Measurements from ENCODE around the gene ARAP1.

The ARAP1 gene

GRCh38 chr11:72683782-72684200, 68.4 kb downstream of the ARAP1 start:
- Histone ChIP-seq H3K36me3 (ENCODE audit: control insufficient read depth, insufficient read depth, low read length) (peaks cover 2% of the 10 kb centered on the region; the same call in 1 of the 2 replicates), H3K27ac (ENCODE audit: low read length) (no peak overlapping the region), H3K9me3 (ENCODE audit: control insufficient read depth, insufficient read depth, low read length) (no peaks in the 10 kb centered on the region), H3K27me3 (ENCODE audit: control insufficient read depth, insufficient read depth, low read length) (no peaks in the 10 kb centered on the region), H3K4me3 (ENCODE audit: low read length) (no peak overlapping the region), H3K4me1 (ENCODE audit: control insufficient read depth, insufficient read depth, low read length) (no peaks in the 10 kb centered on the region; the same call in none of the 2 replicates)
- DNase-seq (ENCODE audit: low read depth, low spot score): no peak
- WGBS (ENCODE audit: insufficient coverage, insufficient read length): no CpG with 5 or more reads among the region's 7 CpGs

- Histone ChIP-seq H3K36me3 (ENCODE audit: control insufficient read depth, insufficient read depth, low read length) (peaks cover 2% of the 10 kb centered on the region; the same call in 1 of the 2 replicates), H3K4me3 (ENCODE audit: low read length) (no peak overlapping the region), H3K4me1 (ENCODE audit: control insufficient read depth, insufficient read depth, low read length) (no peaks in the 10 kb centered on the region; the same call in none of the 2 replicates), H3K27ac (ENCODE audit: low read length) (no peak overlapping the region), H3K27me3 (ENCODE audit: control insufficient read depth, insufficient read depth, low read length) (peaks cover 2% of the 10 kb centered on the region; the same call in 1 of the 2 replicates), H3K9me3 (ENCODE audit: control insufficient read depth, insufficient read depth, low read length) (no peaks in the 10 kb centered on the region)
- WGBS (ENCODE audit: insufficient coverage, insufficient read length): no CpG with 5 or more reads among the region's 4 CpGs
- DNase-seq (ENCODE audit: low read depth, low spot score): no peak
These were observed 69.4 kb downstream of the ARAP1 start for GRCh38 chr11:72682858-72683243.

DNA sequence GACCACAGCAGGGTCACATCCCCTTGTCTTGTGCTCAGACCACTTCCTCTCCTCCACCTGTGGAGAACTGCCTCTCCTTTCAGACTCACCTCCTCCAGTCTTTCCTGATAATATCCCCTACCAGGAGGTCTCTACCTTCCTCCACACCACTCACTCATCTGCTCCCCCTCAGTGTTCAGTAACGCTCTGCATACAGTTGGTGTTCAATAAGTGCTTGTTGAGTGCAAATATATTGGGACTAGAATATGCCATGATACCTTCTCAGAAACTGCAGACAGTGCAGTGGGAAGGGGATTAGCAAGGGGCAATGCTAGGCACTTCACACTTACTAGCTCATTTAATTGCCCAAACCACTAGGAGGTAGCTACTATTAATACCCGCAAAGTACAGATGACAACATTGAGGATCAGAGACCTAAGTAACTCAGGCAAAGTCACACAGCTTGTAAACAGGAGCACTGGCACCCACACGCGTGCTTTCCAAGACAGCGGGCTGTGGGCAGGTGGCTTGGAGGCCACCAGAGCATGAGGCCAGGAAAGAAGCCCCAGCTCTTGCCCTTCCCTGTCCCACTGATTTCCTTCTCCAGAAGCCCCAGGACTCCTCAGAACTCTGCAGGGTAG, 69.9 kb downstream of the ARAP1 start:
- no CpG with 5 or more reads among the region's 5 CpGs for WGBS (ENCODE audit: insufficient coverage, insufficient read length)
- Histone ChIP-seq H3K4me1 (ENCODE audit: control insufficient read depth, insufficient read depth, low read length) (no peaks in the 10 kb centered on the region; the same call in none of the 2 replicates), H3K9me3 (ENCODE audit: control insufficient read depth, insufficient read depth, low read length) (no peaks in the 10 kb centered on the region), H3K36me3 (ENCODE audit: control insufficient read depth, insufficient read depth, low read length) (peaks cover 1% of the 10 kb centered on the region; the same call in 1 of the 2 replicates), H3K27me3 (ENCODE audit: control insufficient read depth, insufficient read depth, low read length) (peaks cover 2% of the 10 kb centered on the region; the same call in 1 of the 2 replicates), H3K27ac (ENCODE audit: low read length) (no peak overlapping the region), H3K4me3 (ENCODE audit: low read length) (no peak overlapping the region)
- DNase-seq (ENCODE audit: low read depth, low spot score): no peak

DNA sequence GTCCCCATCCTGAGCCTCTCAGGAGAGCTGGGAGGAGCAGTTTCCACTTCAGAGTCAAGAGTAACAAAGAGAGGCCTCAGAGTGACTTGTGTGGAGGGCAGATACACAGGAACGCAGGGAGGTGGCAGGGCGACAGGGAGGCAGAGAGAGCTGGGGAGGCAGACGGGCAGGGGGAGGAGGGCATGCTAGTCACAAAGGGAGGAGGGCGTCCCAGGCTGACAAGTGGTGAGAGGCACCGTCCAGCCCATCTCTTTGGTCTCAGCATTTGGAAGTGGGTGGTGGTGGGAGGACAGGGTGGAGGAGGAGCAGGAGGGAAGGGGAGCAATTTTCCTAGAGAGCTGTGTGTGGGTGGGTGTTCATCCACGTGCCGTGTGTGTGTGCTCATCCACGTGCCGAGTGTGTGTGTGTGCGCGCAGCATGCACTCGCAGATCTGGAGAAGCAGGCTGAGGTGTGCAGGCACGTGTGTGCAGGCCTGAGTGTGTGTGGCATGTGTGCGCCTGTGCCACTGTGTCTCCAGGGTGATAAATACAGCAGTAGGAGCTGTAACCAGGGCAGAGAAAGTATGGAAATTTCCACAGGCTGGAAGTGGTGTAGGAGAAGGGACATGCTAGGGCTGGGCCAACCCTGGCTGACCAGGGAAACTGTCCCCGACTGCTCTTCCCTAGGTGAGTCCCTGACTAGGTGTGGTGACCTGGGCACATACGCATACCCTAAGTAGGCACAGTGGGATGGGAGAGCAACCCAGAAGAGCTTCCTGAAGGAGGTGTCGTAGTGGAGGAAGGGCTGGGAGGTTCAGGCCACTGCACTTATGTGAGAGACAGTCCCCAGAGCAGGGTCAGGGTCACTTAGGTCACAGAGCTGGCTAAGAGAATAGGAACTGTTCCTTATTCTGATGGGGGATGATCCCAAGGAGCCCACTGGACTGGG, 70.7 kb downstream of the ARAP1 start:
- no CpG with 5 or more reads among the region's 17 CpGs for WGBS (ENCODE audit: insufficient coverage, insufficient read length)
- H3K4me1 ChIP-seq (ENCODE audit: control insufficient read depth, insufficient read depth, low read length): peaks cover 2% of the 10 kb centered on the region
- H3K27ac ChIP-seq (ENCODE audit: low read length): no peak overlapping the region
- peaks cover 2% of the 10 kb centered on the region; the same call in 1 of the 2 replicates for H3K27me3 ChIP-seq (ENCODE audit: control insufficient read depth, insufficient read depth, low read length)
- no peak for DNase-seq (ENCODE audit: low read depth, low spot score)
- no peak overlapping the region for H3K4me3 ChIP-seq (ENCODE audit: low read length)
- H3K9me3 ChIP-seq (ENCODE audit: control insufficient read depth, insufficient read depth, low read length): no peaks in the 10 kb centered on the region
- no peaks in the 10 kb centered on the region; the same call in 1 of the 2 replicates for H3K36me3 ChIP-seq (ENCODE audit: control insufficient read depth, insufficient read depth, low read length)

DNA sequence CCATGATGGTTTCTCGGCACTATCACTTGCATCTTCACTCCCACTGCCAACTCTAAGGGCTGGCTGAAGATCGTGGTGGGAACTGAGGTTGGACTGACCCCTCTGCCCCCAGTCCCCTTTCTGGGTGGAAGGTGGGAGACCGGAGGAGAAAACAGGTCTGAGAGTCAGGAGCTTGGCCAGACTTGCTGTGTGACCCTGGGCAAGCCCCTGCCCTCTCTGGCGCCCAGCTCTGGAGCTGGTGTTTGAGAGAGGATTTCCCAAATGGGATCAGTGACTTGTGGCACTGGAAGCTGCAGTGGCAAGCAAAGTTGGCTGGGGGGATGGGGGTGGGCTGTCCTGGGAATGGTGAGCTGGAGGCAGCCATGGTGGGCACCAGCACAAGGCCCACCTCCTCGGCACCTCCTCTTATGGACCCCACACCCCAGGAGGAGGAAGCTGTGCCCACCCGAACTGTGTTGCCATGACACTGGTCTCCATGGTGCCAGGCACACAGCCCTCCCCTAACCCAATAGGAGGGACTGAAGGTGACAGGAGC, 71.5 kb downstream of the ARAP1 start:
- no CpG with 5 or more reads among the region's 6 CpGs for WGBS (ENCODE audit: insufficient coverage, insufficient read length)
- DNase-seq (ENCODE audit: low read depth, low spot score): no peak
- H3K4me1 ChIP-seq (ENCODE audit: control insufficient read depth, insufficient read depth, low read length): peaks cover 2% of the 10 kb centered on the region
- no peaks in the 10 kb centered on the region for H3K9me3 ChIP-seq (ENCODE audit: control insufficient read depth, insufficient read depth, low read length)
- H3K36me3 ChIP-seq (ENCODE audit: control insufficient read depth, insufficient read depth, low read length): no peaks in the 10 kb centered on the region; the same call in 1 of the 2 replicates
- H3K27me3 ChIP-seq (ENCODE audit: control insufficient read depth, insufficient read depth, low read length): peaks cover 6% of the 10 kb centered on the region; the same call in 1 of the 2 replicates
- H3K27ac ChIP-seq (ENCODE audit: low read length): no peak overlapping the region
- H3K4me3 ChIP-seq (ENCODE audit: low read length): no peak overlapping the region

- Histone ChIP-seq H3K4me1 (ENCODE audit: control insufficient read depth, insufficient read depth, low read length) (peaks cover 2% of the 10 kb centered on the region), H3K4me3 (ENCODE audit: low read length) (no peak overlapping the region), H3K27ac (ENCODE audit: low read length) (no peak overlapping the region), H3K36me3 (ENCODE audit: control insufficient read depth, insufficient read depth, low read length) (no peaks in the 10 kb centered on the region), H3K27me3 (ENCODE audit: control insufficient read depth, insufficient read depth, low read length) (peaks cover 6% of the 10 kb centered on the region; the same call in 1 of the 2 replicates), H3K9me3 (ENCODE audit: control insufficient read depth, insufficient read depth, low read length) (no peaks in the 10 kb centered on the region)
- WGBS (ENCODE audit: insufficient coverage, insufficient read length): no CpG with 5 or more reads among the region's 5 CpGs
- no peak for DNase-seq (ENCODE audit: low read depth, low spot score)
These were observed 72.3 kb downstream of the ARAP1 start for GRCh38 chr11:72679869-72680268.

DNA sequence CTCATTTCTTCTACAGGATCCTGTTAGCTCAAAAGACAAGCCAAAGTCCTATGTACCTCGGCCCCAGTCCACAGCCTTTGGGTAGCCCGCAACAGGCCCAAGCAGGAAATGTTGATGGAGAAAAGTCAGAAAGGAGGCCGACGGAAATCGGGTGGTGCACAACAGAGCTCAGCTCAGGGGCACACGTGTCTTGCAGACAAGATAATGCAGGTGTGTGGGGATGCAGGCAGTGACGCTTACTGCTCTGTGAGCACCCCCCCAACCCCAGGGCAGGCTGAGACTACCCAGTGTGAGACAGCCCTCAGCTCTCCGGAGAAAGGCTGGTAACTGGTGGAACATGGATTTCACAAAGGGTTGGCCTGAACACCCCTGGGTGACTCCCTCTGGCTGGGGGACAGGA, 73.7 kb downstream of the ARAP1 start:
- no peaks in the 10 kb centered on the region for H3K36me3 ChIP-seq (ENCODE audit: control insufficient read depth, insufficient read depth, low read length)
- DNase-seq (ENCODE audit: low read depth, low spot score): no peak
- WGBS (ENCODE audit: insufficient coverage, insufficient read length): no CpG with 5 or more reads among the region's 8 CpGs
- H3K9me3 ChIP-seq (ENCODE audit: control insufficient read depth, insufficient read depth, low read length): no peaks in the 10 kb centered on the region
- peaks cover 8% of the 10 kb centered on the region; the same call in 1 of the 2 replicates for H3K27me3 ChIP-seq (ENCODE audit: control insufficient read depth, insufficient read depth, low read length)
- H3K27ac ChIP-seq (ENCODE audit: low read length): no peak overlapping the region
- peaks cover 5% of the 10 kb centered on the region for H3K4me1 ChIP-seq (ENCODE audit: control insufficient read depth, insufficient read depth, low read length)
- no peak overlapping the region for H3K4me3 ChIP-seq (ENCODE audit: low read length)

DNA sequence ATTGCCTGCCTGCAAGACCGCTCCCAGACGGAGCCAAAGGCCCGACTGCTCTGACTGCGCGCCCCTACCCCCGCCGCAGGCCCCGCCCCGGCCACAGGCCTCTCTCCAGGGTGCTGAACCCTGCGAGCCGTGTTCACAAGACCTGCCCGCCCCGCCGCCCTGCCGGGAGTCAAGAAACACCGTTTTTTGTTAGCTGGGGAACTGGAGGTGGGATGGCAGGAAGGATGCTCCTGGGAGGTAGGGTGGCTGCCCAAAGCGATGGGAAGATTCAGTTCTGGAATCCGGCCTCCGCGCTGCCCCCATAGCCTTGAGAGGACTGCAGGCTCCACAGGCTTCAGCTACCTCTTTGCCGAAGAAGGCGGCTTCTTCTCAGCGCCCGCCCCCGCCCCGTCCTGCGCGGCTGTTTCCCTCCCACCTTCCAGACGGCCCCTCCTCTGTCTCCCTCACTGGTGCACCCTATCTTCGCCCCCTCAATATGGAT, 75.3 kb downstream of the ARAP1 start:
- DNase-seq (ENCODE audit: low read depth, low spot score): no peak
- no CpG with 5 or more reads among the region's 30 CpGs for WGBS (ENCODE audit: insufficient coverage, insufficient read length)
- H3K27me3 ChIP-seq (ENCODE audit: control insufficient read depth, insufficient read depth, low read length): peaks cover 8% of the 10 kb centered on the region; the same call in 1 of the 2 replicates
- H3K4me1 ChIP-seq (ENCODE audit: control insufficient read depth, insufficient read depth, low read length): peaks cover 5% of the 10 kb centered on the region
- no peak overlapping the region for H3K4me3 ChIP-seq (ENCODE audit: low read length)
- H3K27ac ChIP-seq (ENCODE audit: low read length): no peak overlapping the region
- no peaks in the 10 kb centered on the region for H3K36me3 ChIP-seq (ENCODE audit: control insufficient read depth, insufficient read depth, low read length)
- H3K9me3 ChIP-seq (ENCODE audit: control insufficient read depth, insufficient read depth, low read length): no peaks in the 10 kb centered on the region

DNA sequence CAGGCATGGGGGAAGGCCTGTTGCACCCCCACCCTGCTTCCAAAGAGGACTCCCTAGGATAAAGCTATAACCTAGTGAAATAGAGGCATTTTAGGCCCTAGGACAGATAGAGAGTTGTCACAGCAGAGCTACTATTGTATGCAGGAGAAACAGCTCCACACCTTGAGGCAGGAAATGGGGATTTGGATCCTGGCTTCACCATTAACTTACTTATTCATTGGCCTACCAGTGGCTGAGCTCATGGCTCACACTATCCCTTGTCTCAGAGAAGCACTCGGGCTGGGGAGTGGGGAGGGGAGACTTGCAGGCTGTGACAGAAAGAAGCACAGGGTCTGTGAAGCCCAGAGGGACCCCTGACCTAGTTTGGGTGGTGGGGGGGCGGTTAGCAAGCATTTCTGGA, 77.0 kb downstream of the ARAP1 start:
- Histone ChIP-seq H3K4me3 (ENCODE audit: low read length) (no peak overlapping the region), H3K4me1 (ENCODE audit: control insufficient read depth, insufficient read depth, low read length) (peaks cover 5% of the 10 kb centered on the region), H3K9me3 (ENCODE audit: control insufficient read depth, insufficient read depth, low read length) (no peaks in the 10 kb centered on the region), H3K27me3 (ENCODE audit: control insufficient read depth, insufficient read depth, low read length) (peaks cover 8% of the 10 kb centered on the region; the same call in 1 of the 2 replicates), H3K27ac (ENCODE audit: low read length) (no peak overlapping the region), H3K36me3 (ENCODE audit: control insufficient read depth, insufficient read depth, low read length) (no peaks in the 10 kb centered on the region)
- no peak for DNase-seq (ENCODE audit: low read depth, low spot score)
- no CpG with 5 or more reads among the region's 2 CpGs for WGBS (ENCODE audit: insufficient coverage, insufficient read length)
